Epithelial cell of esophagus (primary cell): ENCODE data around the gene UPF1.

ENCODE experiments used
- DNase-seq: peaks from one replicate; pipeline ENCODE4 v3.0.0; 2010; ENCODE audit warnings: low read depth
- H3K4me3 ChIP-seq: 2 replicates; pipeline ENCODE4 v1.5.1; 2011; ENCODE audit warnings: mild to moderate bottlenecking, low read length, control low read depth
- TF ChIP-seq, protein P1 (sequence below): IDR thresholded peaks from 2 replicates; pipeline ENCODE4 v1.5.1; 2011; ENCODE audit warnings: low read depth, mild to moderate bottlenecking, low read length, control low read depth, inconsistent platforms; ENCODE audit not compliant: insufficient read depth; ENCODE audit errors: missing control alignments

Gene UPF1

GRCh38 chr19:18857223-18857622 is 25.5 kb downstream of the UPF1 start:
- no peak for DNase-seq
- TF ChIP-seq, protein P1, sequence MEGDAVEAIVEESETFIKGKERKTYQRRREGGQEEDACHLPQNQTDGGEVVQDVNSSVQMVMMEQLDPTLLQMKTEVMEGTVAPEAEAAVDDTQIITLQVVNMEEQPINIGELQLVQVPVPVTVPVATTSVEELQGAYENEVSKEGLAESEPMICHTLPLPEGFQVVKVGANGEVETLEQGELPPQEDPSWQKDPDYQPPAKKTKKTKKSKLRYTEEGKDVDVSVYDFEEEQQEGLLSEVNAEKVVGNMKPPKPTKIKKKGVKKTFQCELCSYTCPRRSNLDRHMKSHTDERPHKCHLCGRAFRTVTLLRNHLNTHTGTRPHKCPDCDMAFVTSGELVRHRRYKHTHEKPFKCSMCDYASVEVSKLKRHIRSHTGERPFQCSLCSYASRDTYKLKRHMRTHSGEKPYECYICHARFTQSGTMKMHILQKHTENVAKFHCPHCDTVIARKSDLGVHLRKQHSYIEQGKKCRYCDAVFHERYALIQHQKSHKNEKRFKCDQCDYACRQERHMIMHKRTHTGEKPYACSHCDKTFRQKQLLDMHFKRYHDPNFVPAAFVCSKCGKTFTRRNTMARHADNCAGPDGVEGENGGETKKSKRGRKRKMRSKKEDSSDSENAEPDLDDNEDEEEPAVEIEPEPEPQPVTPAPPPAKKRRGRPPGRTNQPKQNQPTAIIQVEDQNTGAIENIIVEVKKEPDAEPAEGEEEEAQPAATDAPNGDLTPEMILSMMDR: no peak
- H3K4me3 ChIP-seq: no peak overlapping the region

DNA sequence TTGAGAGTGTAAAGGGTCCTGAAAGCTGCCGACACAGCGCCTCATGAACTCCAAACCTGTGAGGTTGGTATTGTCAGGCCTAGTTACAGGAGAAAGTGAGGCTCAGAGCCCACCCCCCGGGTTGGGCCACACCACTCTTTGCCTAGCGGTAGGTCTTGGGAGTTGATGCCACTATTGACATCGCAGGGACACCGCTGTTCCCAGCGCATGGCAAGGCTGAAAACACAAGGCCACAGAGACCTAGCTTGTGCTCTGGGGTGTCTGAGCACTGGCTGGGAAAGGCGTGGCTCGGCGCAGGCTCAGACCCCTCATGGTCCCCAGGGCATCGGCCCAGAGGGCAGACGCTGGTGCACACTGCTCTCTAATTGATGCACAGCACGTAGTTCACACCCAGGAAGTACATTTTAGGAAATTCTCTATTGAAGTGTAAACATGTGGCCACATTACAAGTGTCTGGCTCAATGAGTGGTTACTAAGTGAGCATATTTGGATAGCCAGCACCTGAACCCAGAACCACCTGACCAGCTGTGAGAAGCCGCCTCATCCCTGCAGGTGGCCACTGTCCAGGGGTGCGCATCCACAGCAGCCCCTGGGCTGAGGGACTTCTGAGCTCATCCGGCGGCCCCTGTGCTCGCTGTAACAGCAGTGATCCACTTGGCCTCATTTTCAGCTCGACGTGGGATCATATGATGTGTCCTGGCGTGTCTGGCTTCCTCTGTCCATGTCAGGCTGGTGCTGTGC is 27.3 kb downstream of the UPF1 start:
- TF ChIP-seq, protein P1: no peak
- H3K4me3 ChIP-seq: no peak overlapping the region
- no peak for DNase-seq

GRCh38 chr19:18859676-18860301 is 28.0 kb downstream of the UPF1 start:
- H3K4me3 ChIP-seq: no peak overlapping the region
- DNase-seq: no peak
- TF ChIP-seq, protein P1: no peak

DNA sequence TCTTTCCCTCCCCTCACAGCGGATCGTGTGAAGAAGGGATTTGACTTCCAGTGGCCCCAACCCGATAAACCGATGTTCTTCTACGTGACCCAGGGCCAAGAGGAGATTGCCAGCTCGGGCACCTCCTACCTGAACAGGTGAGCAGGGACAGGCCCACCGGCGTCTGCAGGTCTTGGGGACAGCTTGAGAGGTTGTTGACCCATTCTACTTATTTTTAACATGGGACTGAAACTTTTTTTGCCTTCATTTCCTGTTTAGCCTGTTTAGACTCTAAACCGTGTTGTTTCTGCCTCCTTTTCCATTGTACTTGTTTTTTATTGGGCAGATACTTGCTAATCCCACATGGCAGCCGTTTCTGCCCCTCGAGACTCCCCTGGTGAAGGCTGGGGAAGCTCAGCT is 28.5 kb downstream of the UPF1 start:
- TF ChIP-seq, protein P1: no peak
- no peak overlapping the region for H3K4me3 ChIP-seq
- DNase-seq: no peak

- TF ChIP-seq, protein P1: no peak
- no peak overlapping the region for H3K4me3 ChIP-seq
- DNase-seq: no peak
These were observed 29.0 kb downstream of the UPF1 start for GRCh38 chr19:18860725-18861124.

DNA sequence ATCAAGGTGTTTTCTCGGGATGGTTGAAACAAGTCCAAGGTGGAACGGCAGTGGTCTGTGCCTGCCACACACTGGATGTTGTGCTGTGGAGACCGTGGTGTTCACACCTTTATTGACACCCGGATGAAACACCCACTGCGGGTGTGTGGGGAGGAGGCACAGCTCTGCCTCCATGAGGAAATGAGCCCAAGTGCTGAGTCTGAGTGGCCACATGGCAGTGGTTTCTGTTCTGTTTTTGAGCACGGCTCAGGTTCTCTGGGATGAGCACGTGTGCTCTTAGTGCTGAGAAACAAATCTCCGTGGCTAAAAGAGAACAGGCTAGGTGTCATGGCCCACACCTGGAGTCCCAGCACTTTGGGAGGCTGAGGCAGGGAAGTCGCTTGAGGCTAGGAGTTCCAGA is 29.5 kb downstream of the UPF1 start:
- DNase-seq: no peak
- TF ChIP-seq, protein P1: no peak
- no peak overlapping the region for H3K4me3 ChIP-seq
